A673 (cell line): ENCODE measurements around the gene COL28A1.

ENCODE experiments used
- EZH2 ChIP-seq: fragments of 200-600 bp; sonication (generic); IDR thresholded peaks from 2 replicates; pipeline ENCODE4 v1.6.1; 2017; ENCODE audit warnings: borderline replicate concordance, low read depth, mild to moderate bottlenecking, mixed read lengths, antibody characterized with exemption, low read length; ENCODE audit not compliant: poor library complexity, severe bottlenecking
- TF ChIP-seq, protein P1 (sequence below): fragments of 300-800, 200-600 bp; sonication (generic); conservative IDR thresholded peaks from 2 replicates; pipeline ENCODE4 v1.5.1; 2017; ENCODE audit warnings: low read depth, mild to moderate bottlenecking, antibody characterized with exemption, low read length, moderate library complexity, mixed read lengths

DNA sequence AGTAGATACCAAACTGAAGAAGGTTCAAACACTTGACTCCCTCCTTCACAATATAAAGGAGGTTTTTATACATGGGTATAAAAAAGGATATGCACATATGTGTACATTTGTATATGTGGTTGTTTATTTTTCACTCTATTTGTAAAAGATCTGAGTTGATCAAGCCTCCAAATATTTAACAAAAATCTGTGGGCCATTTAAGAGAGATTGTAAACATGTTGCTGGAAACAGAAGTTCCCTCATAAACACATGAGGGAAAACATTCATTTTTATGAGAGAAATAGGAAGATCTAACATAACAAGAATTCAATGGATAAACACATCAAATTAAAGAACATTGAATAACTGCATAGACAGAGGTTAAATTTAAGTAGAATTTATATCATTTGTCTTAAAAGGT lies 81.7 kb downstream of the COL28A1 start:
- TF ChIP-seq, protein P1, sequence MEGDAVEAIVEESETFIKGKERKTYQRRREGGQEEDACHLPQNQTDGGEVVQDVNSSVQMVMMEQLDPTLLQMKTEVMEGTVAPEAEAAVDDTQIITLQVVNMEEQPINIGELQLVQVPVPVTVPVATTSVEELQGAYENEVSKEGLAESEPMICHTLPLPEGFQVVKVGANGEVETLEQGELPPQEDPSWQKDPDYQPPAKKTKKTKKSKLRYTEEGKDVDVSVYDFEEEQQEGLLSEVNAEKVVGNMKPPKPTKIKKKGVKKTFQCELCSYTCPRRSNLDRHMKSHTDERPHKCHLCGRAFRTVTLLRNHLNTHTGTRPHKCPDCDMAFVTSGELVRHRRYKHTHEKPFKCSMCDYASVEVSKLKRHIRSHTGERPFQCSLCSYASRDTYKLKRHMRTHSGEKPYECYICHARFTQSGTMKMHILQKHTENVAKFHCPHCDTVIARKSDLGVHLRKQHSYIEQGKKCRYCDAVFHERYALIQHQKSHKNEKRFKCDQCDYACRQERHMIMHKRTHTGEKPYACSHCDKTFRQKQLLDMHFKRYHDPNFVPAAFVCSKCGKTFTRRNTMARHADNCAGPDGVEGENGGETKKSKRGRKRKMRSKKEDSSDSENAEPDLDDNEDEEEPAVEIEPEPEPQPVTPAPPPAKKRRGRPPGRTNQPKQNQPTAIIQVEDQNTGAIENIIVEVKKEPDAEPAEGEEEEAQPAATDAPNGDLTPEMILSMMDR: no peak
- no peak for TF ChIP-seq EZH2
